ENCODE measurements around the gene RAP1A. TPM values are rescaled to one million over a fixed set of nuclear protein-coding genes. Genes with fewer than 3 reads are reported as not detected.

RAP1A gene
- polyA plus RNA-seq, 1 of the 3 experiments (the other 2 are of a cell fraction) = 17.7 TPM

DNA sequence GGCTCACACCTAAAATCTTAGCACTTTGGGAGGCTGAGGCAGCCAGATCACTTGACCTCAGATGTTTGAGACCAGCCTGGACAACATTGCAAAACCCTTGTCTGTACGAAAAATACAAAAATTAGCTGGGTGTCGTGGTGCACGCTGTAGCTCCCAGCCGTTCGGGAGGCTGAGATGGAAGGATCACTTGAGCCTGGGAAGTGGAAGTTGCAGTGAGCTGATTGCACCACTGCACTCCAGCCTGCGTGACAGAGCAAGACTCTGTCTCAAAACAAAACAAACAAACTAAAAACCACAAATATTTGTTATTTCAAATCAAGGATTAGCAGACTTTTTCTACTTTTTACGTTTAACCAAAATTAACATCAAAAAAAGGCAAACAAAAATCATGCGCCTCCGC is 88.3 kb downstream of the RAP1A start:
- no peak for DNase-seq
- H3K4me3 ChIP-seq (ENCODE audit: low read depth in 2 of 2, low read length in 1 of 2) = no peak overlapping the region
- ChIA-PET POLR2A (no interaction called here), CTCF (interaction anchor here (1.5 to 1.6 kb wide), 2 partner anchors 31 to 200 kb away, joined by 4 to 5 read pairs; no protein-coding TSS in a partner anchor)
- no peaks in the 10 kb centered on the region for H3K9me2 ChIP-seq
- peaks cover 48 to 57% of the 10 kb centered on the region in 2 experiments for H3K36me3 ChIP-seq (replicated peaks in 1 of 2; ENCODE audit: control insufficient read depth in 1 of 2, insufficient read depth in 2 of 2, low read length in 1 of 2)
- H4K20me1 ChIP-seq (ENCODE audit: insufficient read depth) = no peaks in the 10 kb centered on the region
- no peak overlapping the region for H3K4me2 ChIP-seq
- peaks cover 12% of the 10 kb centered on the region for H3F3A ChIP-seq (replicated peaks; ENCODE audit: insufficient read depth)
- no peak overlapping the region for H3K9ac ChIP-seq
- H2AFZ ChIP-seq (ENCODE audit: low read depth) = no peak overlapping the region
- no peaks in the 10 kb centered on the region for H3K79me2 ChIP-seq (ENCODE audit: insufficient read depth)
- 84% methylated on average over 9 of the region's 9 CpGs for WGBS (ENCODE audit: low lambda C conversion rate)
- no peaks in the 10 kb centered on the region; a peak in 2 of 4 replicates for H3K4me1 ChIP-seq (ENCODE audit: control insufficient read depth in 1 of 2, insufficient read depth in 2 of 2, low read depth in 1 of 2, low read length in 1 of 2)
- no peaks in the 10 kb centered on the region for H3K27me3 ChIP-seq (ENCODE audit: insufficient read depth)
- H3K9me3 ChIP-seq = no peaks in the 10 kb centered on the region
- no peak overlapping the region for H3K27ac ChIP-seq (ENCODE audit: low read depth in 2 of 2, low read length in 1 of 2)
- no peak for TF ChIP-seq MXI1 (IDR thresholded peaks at IDR 0.05; ENCODE audit: low read depth, low read length)
- TF ChIP-seq ELF1 (IDR thresholded peaks at IDR 0.05) = no peak
- no peak for TF ChIP-seq CTCF (IDR thresholded peaks at IDR 0.05)
- TF ChIP-seq, protein P1, sequence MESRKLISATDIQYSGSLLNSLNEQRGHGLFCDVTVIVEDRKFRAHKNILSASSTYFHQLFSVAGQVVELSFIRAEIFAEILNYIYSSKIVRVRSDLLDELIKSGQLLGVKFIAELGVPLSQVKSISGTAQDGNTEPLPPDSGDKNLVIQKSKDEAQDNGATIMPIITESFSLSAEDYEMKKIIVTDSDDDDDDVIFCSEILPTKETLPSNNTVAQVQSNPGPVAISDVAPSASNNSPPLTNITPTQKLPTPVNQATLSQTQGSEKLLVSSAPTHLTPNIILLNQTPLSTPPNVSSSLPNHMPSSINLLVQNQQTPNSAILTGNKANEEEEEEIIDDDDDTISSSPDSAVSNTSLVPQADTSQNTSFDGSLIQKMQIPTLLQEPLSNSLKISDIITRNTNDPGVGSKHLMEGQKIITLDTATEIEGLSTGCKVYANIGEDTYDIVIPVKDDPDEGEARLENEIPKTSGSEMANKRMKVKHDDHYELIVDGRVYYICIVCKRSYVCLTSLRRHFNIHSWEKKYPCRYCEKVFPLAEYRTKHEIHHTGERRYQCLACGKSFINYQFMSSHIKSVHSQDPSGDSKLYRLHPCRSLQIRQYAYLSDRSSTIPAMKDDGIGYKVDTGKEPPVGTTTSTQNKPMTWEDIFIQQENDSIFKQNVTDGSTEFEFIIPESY (IDR thresholded peaks at IDR 0.05; ENCODE audit: borderline replicate concordance, low read depth) = no peak
- TF ChIP-seq MAX (IDR thresholded peaks at IDR 0.05; ENCODE audit: low read depth) = no peak
- TF ChIP-seq EP300 (IDR thresholded peaks at IDR 0.05; ENCODE audit: borderline replicate concordance in 1 of 2, low read depth in 1 of 2, low read length in 1 of 2) = no peak
- no peak for TF ChIP-seq YY1 (IDR thresholded peaks at IDR 0.05; ENCODE audit: low read depth)
- TF ChIP-seq GATA2 (CRISPR knock-in tag; IDR thresholded peaks at IDR 0.05) = no peak

DNA sequence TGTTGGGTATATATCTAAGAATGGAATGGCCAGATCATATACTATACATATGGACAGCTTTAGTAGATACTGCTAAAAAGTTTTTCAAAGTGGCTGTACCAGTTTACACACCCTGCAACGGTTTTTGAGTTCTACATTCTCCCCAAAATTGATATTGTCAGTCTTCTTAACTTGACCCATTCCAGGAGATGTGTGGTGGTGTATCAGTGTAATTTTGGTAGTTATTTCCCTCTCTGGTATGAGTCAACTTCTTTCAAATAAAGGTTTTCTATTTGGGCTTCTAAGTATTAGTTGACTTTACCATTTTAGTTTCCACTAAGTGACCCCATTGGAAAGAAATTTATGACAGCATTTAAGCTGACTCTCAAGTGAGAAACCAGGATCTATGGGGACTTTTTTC is 90.4 kb downstream of the RAP1A start:
- Histone ChIP-seq H3K4me2 (no peak overlapping the region), H3K27me3 (ENCODE audit: insufficient read depth) (no peaks in the 10 kb centered on the region), H4K20me1 (ENCODE audit: insufficient read depth) (no peaks in the 10 kb centered on the region), H3K27ac (ENCODE audit: low read depth in 2 of 2, low read length in 1 of 2) (no peak overlapping the region), H3K9me2 (no peaks in the 10 kb centered on the region), H3K79me2 (ENCODE audit: insufficient read depth) (no peaks in the 10 kb centered on the region), H3K36me3 (replicated peaks in 1 of 2; ENCODE audit: control insufficient read depth in 1 of 2, insufficient read depth in 2 of 2, low read length in 1 of 2) (peaks cover 35 to 37% of the 10 kb centered on the region in 2 experiments), H3K4me3 (ENCODE audit: low read depth in 2 of 2, low read length in 1 of 2) (no peak overlapping the region), H3K4me1 (ENCODE audit: control insufficient read depth in 1 of 2, insufficient read depth in 2 of 2, low read depth in 1 of 2, low read length in 1 of 2) (no peaks in the 10 kb centered on the region; a peak in 2 of 4 replicates), H3F3A (replicated peaks; ENCODE audit: insufficient read depth) (peaks cover 22% of the 10 kb centered on the region), H2AFZ (ENCODE audit: low read depth) (no peak overlapping the region), H3K9me3 (no peaks in the 10 kb centered on the region), H3K9ac (no peak overlapping the region)
- no peak for DNase-seq
- POLR2A ChIA-PET = no interaction called here
- TF ChIP-seq RAD21 (IDR thresholded peaks at IDR 0.05; ENCODE audit: low read length) (no peak), MAX (IDR thresholded peaks at IDR 0.05; ENCODE audit: low read depth) (no peak), CHD2 (IDR thresholded peaks at IDR 0.05; ENCODE audit: low read length, partially characterized antibody) (no peak), MXI1 (IDR thresholded peaks at IDR 0.05; ENCODE audit: low read depth, low read length) (no peak)
- 75% methylated on average over 1 of the region's 1 CpG for WGBS (ENCODE audit: low lambda C conversion rate)
- CTCF ChIA-PET = interaction anchor here (2.9 to 7.7 kb wide), 2 partner anchors 39 to 60 kb away, joined by 16 to 72 read pairs; no protein-coding TSS in a partner anchor
